H1 (cell line): ENCODE data around the gene CFLAR. TPM values are rescaled to one million over a fixed set of nuclear protein-coding genes. Genes with fewer than 3 reads are reported as not detected.

ENCODE experiments used
- CTCF ChIA-PET: fragments of 300-600 bp; sonication (Branson Sonifier 250); formaldehyde crosslinking; loops from one replicate; lab custom pipeline; 2021; ENCODE audit not compliant: partially characterized antibody; lab: Charles Lee
- POLR2A ChIA-PET: fragments of 300-600 bp; sonication (Branson Sonifier 250); formaldehyde crosslinking; loops from one replicate; lab custom pipeline; 2021; ENCODE audit warnings: inconsistent platforms; ENCODE audit not compliant: partially characterized antibody; lab: Charles Lee
- DNase-seq, 2 experiments: peaks; one replicate each; pipeline versions ENCODE4 v3.0.0 to v3.0.0-alpha.2; 2010 to 2022; ENCODE audit warnings: low spot score in 2 of 2, low read depth in 1 of 2, mixed read lengths in 1 of 2
- FAIRE-seq: peaks from 2 replicates; lab custom pipeline; 2011; peaks lifted over from hg19 to GRCh38; lab: Jason Lieb, UNC
- H2AFZ ChIP-seq: 2 replicates; pipeline ENCODE4 v1.8.1; 2012; ENCODE audit warnings: low read length, inconsistent platforms
- H2AK5ac ChIP-seq: 2 replicates; pipeline ENCODE4 v1.6.1; 2013; ENCODE audit warnings: low read depth, low read length
- H2BK120ac ChIP-seq: replicated peaks from 2 replicates; pipeline ENCODE3; 2013; ENCODE audit warnings: low read depth, low read length, inconsistent platforms
- H2BK12ac ChIP-seq: 2 replicates; pipeline ENCODE4 v1.6.1; 2013; ENCODE audit warnings: low read depth, low read length
- H2BK15ac ChIP-seq: 2 replicates; pipeline ENCODE4 v1.6.1; 2013; ENCODE audit warnings: low read length
- H2BK20ac ChIP-seq: 2 replicates; pipeline ENCODE4 v1.6.1; 2013; ENCODE audit warnings: low read length
- H2BK5ac ChIP-seq: 2 replicates; pipeline ENCODE4 v1.6.1; 2013; ENCODE audit warnings: low read depth, low read length
- H3K14ac ChIP-seq: 2 replicates; pipeline ENCODE4 v1.6.1; 2013; ENCODE audit warnings: inconsistent platforms; ENCODE audit not compliant: insufficient read length
- H3K18ac ChIP-seq: 2 replicates; pipeline ENCODE4 v1.6.1; 2013; ENCODE audit warnings: low read length; ENCODE audit errors: extremely low read depth
- H3K23ac ChIP-seq: 2 replicates; pipeline ENCODE4 v1.6.1; 2013; ENCODE audit warnings: inconsistent platforms; ENCODE audit not compliant: insufficient read length
- H3K23me2 ChIP-seq: 2 replicates; pipeline ENCODE4 v1.6.1; 2013; ENCODE audit warnings: low read depth, low read length
- H3K27ac ChIP-seq: 2 replicates; pipeline ENCODE4 v1.6.1; 2011; ENCODE audit warnings: low read depth, low read length, inconsistent platforms
- H3K27me3 ChIP-seq, 4 experiments: replicated peaks in 1 of 4; 1 replicate in 1 of 4; 2 replicates in 3 of 4; pipeline versions ENCODE4 v1.6.1 to v1.8.1; 2011 to 2013; ENCODE audit warnings: low read length in 3 of 4, mild to moderate bottlenecking in 3 of 4, inconsistent platforms in 2 of 4, mixed read lengths in 2 of 4, moderate library complexity in 1 of 4; ENCODE audit not compliant: control insufficient read depth in 3 of 4, insufficient read depth in 3 of 4; ENCODE audit errors: extremely low read depth in 1 of 4
- H3K36me3 ChIP-seq, 4 experiments: 2 replicates each; pipeline versions ENCODE4 v1.6.1 to v1.8.1; 2011 to 2013; ENCODE audit warnings: mild to moderate bottlenecking in 4 of 4, low read length in 3 of 4, moderate library complexity in 2 of 4, control low read depth in 1 of 4, inconsistent platforms in 1 of 4; ENCODE audit not compliant: insufficient read depth in 4 of 4, control insufficient read depth in 2 of 4
- H3K4ac ChIP-seq: replicated peaks from 2 replicates; pipeline ENCODE3; 2013; ENCODE audit warnings: low read length, low read depth, mixed read lengths, inconsistent platforms; ENCODE audit not compliant: insufficient read length
- H3K4me1 ChIP-seq, 4 experiments: replicated peaks in 1 of 4; 1 replicate in 1 of 4; 2 replicates in 3 of 4; pipeline versions ENCODE4 v1.6.1 to v1.8.1; 2011 to 2013; ENCODE audit warnings: low read length in 3 of 4, inconsistent platforms in 2 of 4, mixed read lengths in 1 of 4; ENCODE audit not compliant: insufficient read depth in 4 of 4, control insufficient read depth in 3 of 4
- H3K4me2 ChIP-seq, 2 experiments: 2 replicates each; pipeline versions ENCODE4 v1.6.1 to v1.8.1; 2011 to 2013; ENCODE audit warnings: low read depth in 2 of 2, low read length in 2 of 2, control low read depth in 1 of 2, inconsistent platforms in 1 of 2, mild to moderate bottlenecking in 1 of 2; ENCODE audit not compliant: insufficient read depth in 1 of 2
- H3K4me3 ChIP-seq, 4 experiments: fragments of 200-600, 300-600 bp in 1 of 4; sonication (generic), shearing (Covaris generic), sonication (Bioruptor Twin) in 1 of 4; 2 replicates each; pipeline versions ENCODE4 v1.5.1 to v1.8.1; 2011 to 2016; ENCODE audit warnings: low read length in 4 of 4, low read depth in 3 of 4, control low read depth in 2 of 4, inconsistent platforms in 2 of 4, mild to moderate bottlenecking in 2 of 4, mixed read lengths in 1 of 4, moderate library complexity in 1 of 4; ENCODE audit not compliant: insufficient read depth in 2 of 4; ENCODE audit errors: extremely low read depth in 1 of 4
- H3K56ac ChIP-seq: replicated peaks from 2 replicates; pipeline ENCODE3; 2013; ENCODE audit warnings: low read depth, mild to moderate bottlenecking, mixed read lengths, low read length, inconsistent platforms; ENCODE audit not compliant: insufficient read length
- H3K79me1 ChIP-seq: 2 replicates; pipeline ENCODE4 v1.6.1; 2013; ENCODE audit warnings: low read depth, low read length, control low read depth
- H3K79me2 ChIP-seq, 2 experiments: 2 replicates each; pipeline versions ENCODE4 v1.6.1 to v1.8.1; 2012 to 2013; ENCODE audit warnings: low read length in 2 of 2, mild to moderate bottlenecking in 2 of 2, inconsistent platforms in 1 of 2; ENCODE audit not compliant: insufficient read depth in 2 of 2, control insufficient read depth in 1 of 2
- H3K9ac ChIP-seq, 4 experiments: replicated peaks in 1 of 4; 1 replicate in 1 of 4; 2 replicates in 3 of 4; pipeline versions ENCODE4 v1.6.1 to v1.8.1; 2011 to 2013; ENCODE audit warnings: low read depth in 3 of 4, low read length in 3 of 4, control low read depth in 2 of 4, mild to moderate bottlenecking in 2 of 4, moderate library complexity in 2 of 4, inconsistent platforms in 1 of 4; ENCODE audit errors: extremely low read depth in 1 of 4
- H3K9me3 ChIP-seq, 2 experiments: 2 replicates each; pipeline versions ENCODE4 v1.6.1 to v1.8.1; 2012 to 2013; ENCODE audit warnings: mild to moderate bottlenecking in 2 of 2, moderate library complexity in 2 of 2, control low read depth in 1 of 2, inconsistent platforms in 1 of 2, low read depth in 1 of 2, low read length in 1 of 2, mixed read lengths in 1 of 2; ENCODE audit not compliant: insufficient read depth in 2 of 2
- H4K20me1 ChIP-seq, 2 experiments: replicated peaks in 1 of 2; 2 replicates each; pipeline versions ENCODE3 to v1.8.1; 2011 to 2013; ENCODE audit warnings: inconsistent platforms in 2 of 2, low read length in 2 of 2, mild to moderate bottlenecking in 1 of 2; ENCODE audit not compliant: insufficient read depth in 2 of 2, control insufficient read depth in 1 of 2
- H4K5ac ChIP-seq: 2 replicates; pipeline ENCODE4 v1.6.1; 2013; ENCODE audit warnings: low read length, low read depth, mixed read lengths, inconsistent platforms; ENCODE audit not compliant: insufficient read length
- H4K8ac ChIP-seq: 2 replicates; pipeline ENCODE4 v1.8.0; 2013; ENCODE audit warnings: mild to moderate bottlenecking, moderate library complexity, low read length, inconsistent platforms; ENCODE audit not compliant: insufficient read depth; ENCODE audit errors: extremely low read depth
- H4K91ac ChIP-seq: replicated peaks from 2 replicates; pipeline ENCODE3; 2013; ENCODE audit warnings: low read length, mixed read lengths, inconsistent platforms; ENCODE audit not compliant: insufficient read length
- BCL11A ChIP-seq, 2 experiments: IDR thresholded peaks; one replicate each; pipeline ENCODE4 v1.6.1; 2011; ENCODE audit warnings: low read depth in 2 of 2, low read length in 2 of 2, mild to moderate bottlenecking in 2 of 2
- CBX8 ChIP-seq: fragments of 300-800, 300-1000 bp; sonication (generic); IDR thresholded peaks from 2 replicates; pipeline ENCODE4 v1.7.1; 2016; ENCODE audit warnings: low read depth, low read length, borderline replicate concordance
- EP300 ChIP-seq, 2 experiments: IDR thresholded peaks; 1 replicate in 1 of 2; 2 replicates in 1 of 2; pipeline ENCODE4 v1.6.1; 2011 to 2012; ENCODE audit warnings: low read depth in 2 of 2, low read length in 2 of 2, mild to moderate bottlenecking in 2 of 2, borderline replicate concordance in 1 of 2, inconsistent platforms in 1 of 2, moderate library complexity in 1 of 2
- FOSL1 ChIP-seq: IDR thresholded peaks from 2 replicates; pipeline ENCODE4 v1.6.1; 2011; ENCODE audit warnings: mild to moderate bottlenecking, low read depth, low read length, moderate library complexity; ENCODE audit not compliant: insufficient read depth
- NRF1 ChIP-seq: IDR thresholded peaks from 2 replicates; pipeline ENCODE4 v1.6.1; 2011; ENCODE audit warnings: mild to moderate bottlenecking, low read depth, low read length, improper control_type of control experiment
- RFX5 ChIP-seq: IDR thresholded peaks from 2 replicates; pipeline ENCODE4 v1.6.1; 2011; ENCODE audit warnings: low read depth, low read length, improper control_type of control experiment, borderline replicate concordance
- RNF2 ChIP-seq: fragments of 200-900, 300-1000 bp; sonication (generic); IDR thresholded peaks from 2 replicates; pipeline ENCODE4 v1.7.1; 2016; ENCODE audit warnings: borderline replicate concordance, low read depth, mild to moderate bottlenecking, antibody characterized with exemption, low read length; ENCODE audit not compliant: poor library complexity, severe bottlenecking; ENCODE audit errors: missing control alignments
- RXRA ChIP-seq: IDR thresholded peaks from 2 replicates; pipeline ENCODE4 v1.6.1; 2011; ENCODE audit warnings: low read depth, mild to moderate bottlenecking, low read length, moderate library complexity; ENCODE audit not compliant: insufficient read depth
- SIN3A ChIP-seq, 2 experiments: IDR thresholded peaks in 1 of 2; conservative IDR thresholded peaks in 1 of 2; 2 replicates each; pipeline ENCODE4 v1.6.1; 2011 to 2012; ENCODE audit warnings: low read length in 2 of 2, improper control_type of control experiment in 1 of 2, low read depth in 1 of 2, mild to moderate bottlenecking in 1 of 2
- SIRT6 ChIP-seq: IDR thresholded peaks from one replicate; pipeline ENCODE4 v1.7.1; 2012; ENCODE audit warnings: low read length, inconsistent platforms
- SUZ12 ChIP-seq: fragments of 200-600 bp; sonication (generic); IDR thresholded peaks from 2 replicates; pipeline ENCODE4 v1.6.1; 2012; ENCODE audit warnings: mild to moderate bottlenecking, inconsistent platforms, low read length, moderate library complexity, mixed read lengths
- WGBS, 2 experiments: shearing (Covaris generic) in 1 of 2; methylation state at CpG; one replicate each; pipeline versions ENCODE4 v1.1.6 to v1.1.7; 2013 to 2015; ENCODE audit warnings: low lambda C conversion rate in 2 of 2, mixed read lengths in 2 of 2, inconsistent platforms in 1 of 2, low coverage in 1 of 2, missing lambda C conversion rate in 1 of 2; ENCODE audit not compliant: insufficient replicate concordance in 2 of 2, insufficient coverage in 1 of 2, insufficient read length in 1 of 2; ENCODE audit errors: extremely low coverage in 1 of 2, missing lambda C conversion rate in 1 of 2; 5-methylcytosine and 5-hydroxymethylcytosine counted together
- polyA plus RNA-seq, 7 experiments: library from polyadenylated mRNA; depleted of rRNA in 3 of 7; stranded (reverse) in 5 of 7; unstranded in 2 of 7; fragments of >200 nt in 5 of 7; fragments of 200-250 nt in 2 of 7; gene quantifications; 1 replicate in 5 of 7; 2 replicates in 1 of 7; 4 replicates in 1 of 7; pipeline versions ENCODE4 v1.2.1 to v1.2.3, GENCODE V29; 2011 to 2013; ENCODE audit warnings: missing spikeins in 2 of 7, mixed read lengths in 2 of 7
- total RNA-seq: library from RNA; stranded (reverse); fragmentation: NEBNext Ultra II Directional; extraction: Animal tissue kit (Norgen Biotek cat#: 25700); gene quantifications from 2 replicates; pipeline ENCODE4 v1.2.1, GENCODE V29; 2021

Gene CFLAR
- total and polyA plus RNA-seq, 2 of the 8 experiments (the other 6 are each of a cell fraction or from before 2014, with no cell fraction given), result 1.1 to 3.9 TPM

GRCh38 chr2:201152999-201153815 lies 37.2 kb downstream of the CFLAR start:
- no peak overlapping the region for H3K9ac ChIP-seq
- no peak overlapping the region for H3K18ac ChIP-seq
- H3K4me2 ChIP-seq, result no peak overlapping the region
- no peak overlapping the region for H2BK120ac ChIP-seq
- H4K91ac ChIP-seq, result no peak overlapping the region
- no peak overlapping the region for H3K14ac ChIP-seq
- H2AK5ac ChIP-seq, result no peak overlapping the region
- no peak overlapping the region for H3K4me3 ChIP-seq
- H2BK12ac ChIP-seq, result no peak overlapping the region
- ChIA-PET POLR2A (interaction anchor here (0.7 to 1.0 kb wide), 2 partner anchors 26 to 189 kb away, joined by 3 read pairs; partner anchors contain the start of gene ORC2), CTCF (interaction anchor here (0.9 to 2.0 kb wide), 8 partner anchors 8 to 192 kb away, joined by 3 to 6 read pairs (median 3); partner anchors contain the start of genes CFLAR and ORC2)
- no peaks in the 10 kb centered on the region for H3K79me2 ChIP-seq
- no peaks in the 10 kb centered on the region for H3K79me1 ChIP-seq
- no peaks in the 10 kb centered on the region for H3K27me3 ChIP-seq
- H3K23me2 ChIP-seq, result no peaks in the 10 kb centered on the region
- no peak overlapping the region for H4K5ac ChIP-seq
- DNase-seq (no peak), FAIRE-seq (no peak)
- H3K23ac ChIP-seq, result no peak overlapping the region
- H3K36me3 ChIP-seq, result no peaks in the 10 kb centered on the region
- no peak overlapping the region for H3K4ac ChIP-seq
- 86% methylated on average over 6 of the region's 6 CpGs; no CpG with 5 or more reads in 1 of the 2 experiments for WGBS, 2 experiments
- H2BK15ac ChIP-seq, result no peak overlapping the region
- peaks cover 0 to 6% (median 3%) of the 10 kb centered on the region in 4 experiments; a peak in 1 of 7 replicates for H3K4me1 ChIP-seq
- no peaks in the 10 kb centered on the region for H4K20me1 ChIP-seq
- H3K27ac ChIP-seq, result no peak overlapping the region
- no peak overlapping the region for H2BK5ac ChIP-seq
- no peaks in the 10 kb centered on the region for H3K9me3 ChIP-seq
- no peak overlapping the region for H3K56ac ChIP-seq
- no peak overlapping the region for H4K8ac ChIP-seq
- no peak overlapping the region for H2AFZ ChIP-seq
- no peak overlapping the region for H2BK20ac ChIP-seq
- TF ChIP-seq RXRA (no peak), SUZ12 (no peak), SIRT6 (no peak), RNF2 (no peak), NRF1 (no peak), CBX8 (no peak), BCL11A (IDR thresholded peaks at IDR 0.05; ENCODE audit: low read depth in 2 of 2, low read length in 2 of 2) (no peak), FOSL1 (no peak), RFX5 (no peak), SIN3A (conservative IDR thresholded peaks at IDR 0.05 in 1 of 2, IDR thresholded peaks at IDR 0.05 in 1 of 2; ENCODE audit: low read depth in 1 of 2, low read length in 2 of 2) (no peak), EP300 (IDR thresholded peaks at IDR 0.05; ENCODE audit: borderline replicate concordance in 1 of 2, low read depth in 2 of 2, low read length in 2 of 2) (no peak)
